Fibroblast of mammary gland (primary cell): Measurements from ENCODE around the gene IZUMO1.

ENCODE experiments used
- DNase-seq: peaks from one replicate; pipeline ENCODE4 v3.0.0-alpha.2; 2010; ENCODE audit warnings: low read depth
- H3K4me3 ChIP-seq: 2 replicates; pipeline ENCODE4 v1.5.1; 2011; ENCODE audit warnings: low read depth, mild to moderate bottlenecking, low read length, moderate library complexity; ENCODE audit not compliant: control insufficient read depth
- CTCF ChIP-seq: conservative IDR thresholded peaks from 2 replicates; pipeline ENCODE4 v1.5.1; 2011; ENCODE audit warnings: low read depth, low read length, inconsistent platforms; ENCODE audit not compliant: control insufficient read depth, insufficient read depth

Gene IZUMO1

GRCh38 chr19:48751845-48752495 is 5.3 kb upstream of the IZUMO1 start:
- peak overlapping the region; percentile 6 for H3K4me3 ChIP-seq
- no peak for TF ChIP-seq CTCF
- DNase-seq, result no peak

- no peak for TF ChIP-seq CTCF
- DNase-seq, result no peak
- no peak overlapping the region for H3K4me3 ChIP-seq
Observed at GRCh38 chr19:48750771-48751504, 4.2 kb upstream of the IZUMO1 start.

GRCh38 chr19:48750351-48750750 is 3.6 kb upstream of the IZUMO1 start:
- no peak for DNase-seq
- H3K4me3 ChIP-seq, result no peak overlapping the region
- no peak for TF ChIP-seq CTCF

GRCh38 chr19:48749571-48750198 is 3.0 kb upstream of the IZUMO1 start:
- no peak for DNase-seq
- TF ChIP-seq CTCF, result no peak
- H3K4me3 ChIP-seq, result no peak overlapping the region

GRCh38 chr19:48746110-48746509 is 599 bp downstream of the IZUMO1 start:
- DNase-seq, result no peak
- H3K4me3 ChIP-seq, result no peak overlapping the region
- no peak for TF ChIP-seq CTCF

GRCh38 chr19:48745208-48745995 is 1.3 kb downstream of the IZUMO1 start:
- no peak for TF ChIP-seq CTCF
- peak; percentile 64 for DNase-seq
- no peak overlapping the region for H3K4me3 ChIP-seq
